ENCODE data around the gene NPTN.
A peak's percentile ranks its signal among the peaks of the same experiment; 100 is the strongest.
"Not testable (repeated sequence)": the region's sequence is repeated elsewhere in the genome, so short reads cannot be mapped to it uniquely, and the experiment has no call there.

NPTN gene

DNA sequence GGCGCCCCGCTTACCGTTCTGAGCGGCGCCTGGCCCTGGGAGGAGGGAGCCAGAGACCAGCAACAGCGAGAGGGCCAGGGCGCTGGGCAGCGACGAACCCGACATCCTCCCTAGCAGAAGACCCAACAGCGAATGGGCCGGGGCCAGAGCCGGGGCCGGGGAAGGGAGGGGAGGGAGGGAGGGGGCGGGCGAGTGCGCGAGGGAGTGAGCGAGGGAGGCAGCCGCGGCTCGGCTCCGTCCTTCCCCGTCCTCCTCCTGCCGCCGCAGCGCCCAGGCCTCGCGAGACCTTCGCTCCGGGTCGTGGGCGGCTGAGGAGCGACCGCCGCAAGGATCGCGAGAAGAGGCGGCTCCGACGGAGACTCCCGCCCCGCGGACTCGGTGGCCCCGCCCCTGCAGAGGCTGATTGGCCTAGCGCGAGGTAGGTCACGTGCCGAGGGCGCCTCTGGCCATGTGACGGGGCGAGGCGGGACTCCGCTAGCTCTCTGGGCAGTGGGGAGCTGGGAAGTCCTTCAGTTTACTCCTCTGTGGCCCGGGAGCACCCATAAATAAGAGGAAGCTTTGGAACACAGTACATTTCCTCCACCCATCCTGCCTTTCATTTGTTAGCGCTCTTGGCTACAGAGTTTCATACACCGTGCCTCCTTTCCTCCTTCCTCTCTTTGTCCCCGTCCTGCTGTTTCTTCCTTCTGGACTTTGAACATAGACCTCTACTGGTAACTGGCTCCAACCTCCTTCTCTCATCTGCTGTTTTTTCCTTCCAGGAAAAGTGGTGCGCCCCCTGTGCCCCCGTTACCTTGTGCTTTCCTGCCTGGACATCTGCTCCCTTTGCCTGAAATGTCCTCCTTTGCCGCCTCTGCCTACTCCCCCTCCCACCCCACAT lies at the start of gene NPTN:
NPTN (minus strand) TSS at position 279 of the 880 bp plus-strand sequence; CDS start at position 105, 174 bp downstream.
- peak; percentile 86 to 90 for DNase-seq

DNA sequence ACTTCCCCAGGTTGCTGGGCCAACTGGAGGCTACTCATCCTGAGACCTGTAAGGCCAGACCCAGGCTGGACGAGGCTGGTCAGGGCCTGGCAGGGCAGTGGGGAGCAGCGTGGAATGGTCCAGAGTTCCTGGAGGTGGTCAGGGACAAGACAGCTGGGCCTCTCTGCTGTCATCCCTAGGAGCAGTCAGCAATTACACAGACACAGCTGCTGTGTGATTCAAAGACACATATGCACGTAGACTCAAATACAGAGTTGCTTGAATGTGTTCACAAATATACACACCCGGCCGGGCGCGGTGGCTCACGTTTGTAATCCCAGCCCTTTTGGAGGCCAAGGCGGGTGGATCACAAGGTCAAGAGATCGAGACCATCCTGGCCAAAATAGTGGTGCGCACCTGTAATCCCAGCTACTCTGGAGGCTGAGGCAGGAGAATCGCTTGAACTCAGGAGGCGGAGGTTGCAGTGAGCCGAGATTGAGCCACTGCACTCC lies 49.5 kb upstream of the NPTN start:
- DNase-seq, result no peak

DNA sequence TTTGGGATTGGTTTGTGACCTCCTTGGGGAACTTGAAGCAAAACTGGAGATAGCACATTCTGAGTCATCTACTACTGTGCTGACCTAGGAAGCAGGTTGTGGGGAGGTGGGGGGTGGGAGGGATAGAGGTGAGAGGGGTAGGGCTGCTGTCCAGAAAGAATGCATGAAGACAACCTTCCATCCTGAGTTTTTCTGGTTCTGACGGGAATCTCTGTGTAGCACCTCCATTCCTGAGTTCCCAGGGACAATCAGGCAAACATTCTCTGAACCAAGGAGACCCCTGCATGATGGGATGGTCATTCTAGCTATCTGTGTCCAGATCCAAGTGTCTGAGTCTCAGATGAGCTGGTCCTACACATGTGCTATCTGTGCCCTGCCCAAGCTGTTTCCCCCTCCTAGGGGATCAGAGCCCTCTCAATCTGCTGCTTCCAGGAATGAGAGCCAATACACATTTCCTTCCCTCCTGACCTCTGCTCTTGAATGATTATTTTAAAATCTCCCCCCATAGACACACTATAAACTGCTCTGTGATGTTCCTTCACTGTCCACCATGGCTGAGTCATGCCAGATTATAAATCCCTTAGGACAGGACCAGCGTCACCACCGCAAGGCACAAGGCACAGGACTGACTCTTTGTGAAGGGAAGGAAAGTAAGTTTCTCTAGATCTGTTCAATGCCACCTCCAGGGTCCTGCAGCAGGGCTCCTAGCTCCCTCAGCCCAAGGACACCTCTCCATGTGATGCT lies 48.8 kb upstream of the NPTN start:
- DNase-seq, result no peak

DNA sequence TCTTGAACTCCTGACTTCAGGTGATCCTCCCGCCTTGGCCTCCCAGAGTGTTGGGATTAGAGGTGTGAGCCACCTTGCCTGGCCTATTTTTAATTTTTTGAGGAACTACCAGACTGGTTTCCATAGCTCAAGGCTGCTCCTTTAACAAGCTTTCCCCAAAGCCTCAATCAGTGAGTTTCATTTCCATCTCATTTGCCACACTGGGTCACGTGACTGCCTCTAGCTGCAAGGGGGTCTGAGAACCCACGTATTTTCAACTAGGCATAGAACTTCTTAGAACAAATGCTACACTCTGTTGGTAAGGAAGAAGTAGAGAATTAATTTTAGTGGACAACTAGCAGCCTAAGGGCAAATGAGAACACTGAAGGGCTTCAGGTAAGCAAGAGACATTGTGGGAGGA lies 47.9 kb upstream of the NPTN start:
- no peak for DNase-seq

DNA sequence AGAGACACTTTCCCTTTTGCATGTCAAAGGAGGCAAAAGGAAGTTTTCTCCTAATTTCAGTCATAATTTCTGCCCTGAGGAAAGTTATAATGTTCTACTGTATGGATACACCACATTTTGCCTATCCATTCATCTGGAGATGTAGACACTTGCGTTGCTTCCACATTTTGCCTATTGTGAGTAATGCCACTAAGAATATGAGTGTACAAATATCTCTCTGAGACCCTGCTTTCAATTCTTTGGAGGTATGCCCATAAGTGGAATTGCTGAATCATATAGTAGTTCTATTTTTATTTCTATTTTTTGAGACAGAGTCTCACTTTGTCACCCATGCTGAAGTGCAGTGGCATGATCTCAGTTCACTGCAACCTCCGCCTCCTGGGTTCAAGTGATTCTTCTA lies 47.4 kb upstream of the NPTN start:
- DNase-seq, result no peak

DNA sequence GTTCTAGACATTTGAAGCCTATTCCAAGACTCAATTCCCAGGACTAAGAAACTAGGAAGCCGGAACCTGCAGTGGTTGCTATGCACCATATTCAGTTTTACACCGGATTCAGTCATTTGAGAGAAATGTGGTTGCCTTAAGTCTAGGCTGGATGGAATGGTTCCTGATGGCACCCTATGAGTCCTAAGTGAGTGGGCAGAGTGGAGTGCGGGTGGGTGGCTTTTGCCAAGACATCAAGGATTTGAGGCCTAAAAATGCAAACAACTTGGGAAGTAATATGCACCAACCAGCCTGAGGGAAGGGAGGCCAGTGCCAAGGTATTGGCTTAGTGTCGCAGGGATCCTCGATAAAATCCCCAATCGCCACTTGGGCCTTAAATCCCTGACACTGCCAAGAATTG lies 46.8 kb upstream of the NPTN start:
- no peak for DNase-seq

DNA sequence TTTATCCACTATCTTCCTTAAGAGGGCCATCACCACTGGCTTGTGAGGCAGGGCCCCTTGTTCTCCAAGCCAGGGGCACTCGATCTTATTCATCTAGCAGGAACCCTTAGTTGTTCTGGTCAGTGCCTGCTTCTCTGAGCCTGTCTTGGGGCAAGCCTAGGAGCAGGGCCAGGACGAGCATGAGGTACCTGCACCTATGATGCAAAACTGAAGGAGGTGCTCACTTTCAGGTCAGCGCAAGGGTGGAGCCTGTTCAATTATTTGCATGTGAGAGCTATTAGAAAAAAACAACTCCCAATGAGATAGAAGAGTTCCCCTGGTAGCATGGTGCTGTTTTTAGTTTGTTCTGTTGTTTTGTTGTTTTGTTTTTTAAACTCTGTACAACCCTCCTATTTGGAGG lies 46.0 kb upstream of the NPTN start:
- DNase-seq, result no peak

DNA sequence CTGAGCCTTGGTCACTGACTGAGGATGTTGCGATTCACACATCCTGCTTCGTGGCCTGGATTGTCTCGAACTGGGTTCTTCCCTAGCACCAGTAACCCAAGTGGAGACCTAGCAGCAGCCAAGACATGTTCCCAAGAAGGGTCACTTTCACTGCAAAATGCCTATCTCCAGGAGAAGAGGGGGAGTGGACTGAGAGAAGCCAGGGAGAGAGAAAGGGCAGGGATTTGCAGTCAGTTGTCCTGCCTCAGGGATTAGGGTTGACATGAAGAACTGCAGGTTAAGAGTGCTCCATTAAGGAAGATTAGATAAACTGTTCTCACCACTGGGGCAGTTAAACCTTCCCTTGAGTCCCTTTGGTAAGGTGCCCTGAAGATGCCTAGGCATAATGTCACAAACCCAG lies 45.3 kb upstream of the NPTN start:
- DNase-seq, result no peak

DNA sequence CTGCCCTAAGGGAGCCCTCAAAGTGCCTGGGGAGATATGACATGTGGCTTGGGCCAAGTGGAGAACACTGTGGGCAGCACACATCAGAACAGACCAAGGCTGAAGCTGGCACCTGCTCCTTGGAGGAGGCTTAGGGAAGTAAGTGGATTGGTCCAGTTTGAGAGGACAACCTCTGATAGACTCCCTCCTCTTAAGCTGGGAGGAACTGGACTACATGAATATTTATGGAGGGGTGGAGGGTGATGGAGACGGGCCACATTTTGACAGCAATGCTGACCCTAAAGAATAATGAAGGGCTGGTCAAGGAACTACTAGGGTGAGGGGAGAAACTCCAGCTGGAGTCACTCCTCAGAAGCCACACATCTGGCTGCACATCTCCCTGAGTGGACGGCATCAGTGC lies 44.5 kb upstream of the NPTN start:
- DNase-seq, result no peak

DNA sequence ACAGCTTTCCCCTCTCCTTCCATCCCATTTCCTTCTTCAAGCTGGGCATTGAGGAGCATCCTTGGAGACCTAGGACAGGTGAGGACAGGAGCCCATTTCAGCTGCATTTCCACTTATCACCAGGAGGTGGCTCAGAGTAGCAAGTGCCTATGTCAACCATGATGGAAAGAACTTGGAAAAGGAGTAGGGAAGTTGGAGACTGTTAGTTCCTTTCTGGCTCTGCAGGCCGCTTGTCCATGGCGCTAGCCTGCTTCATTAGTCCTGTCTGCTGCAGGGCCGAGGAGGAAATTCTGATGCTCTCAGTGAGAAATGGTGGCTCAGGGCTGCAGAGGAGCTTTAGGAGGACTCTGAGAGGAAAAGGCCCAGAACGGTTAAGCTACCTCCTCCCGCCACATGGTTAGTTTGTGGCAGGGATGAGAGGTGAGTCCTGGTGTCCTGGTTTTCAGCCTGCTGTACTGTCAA lies 44.0 kb upstream of the NPTN start:
- peak in 1 of 2 donors; percentile 20 for DNase-seq

DNA sequence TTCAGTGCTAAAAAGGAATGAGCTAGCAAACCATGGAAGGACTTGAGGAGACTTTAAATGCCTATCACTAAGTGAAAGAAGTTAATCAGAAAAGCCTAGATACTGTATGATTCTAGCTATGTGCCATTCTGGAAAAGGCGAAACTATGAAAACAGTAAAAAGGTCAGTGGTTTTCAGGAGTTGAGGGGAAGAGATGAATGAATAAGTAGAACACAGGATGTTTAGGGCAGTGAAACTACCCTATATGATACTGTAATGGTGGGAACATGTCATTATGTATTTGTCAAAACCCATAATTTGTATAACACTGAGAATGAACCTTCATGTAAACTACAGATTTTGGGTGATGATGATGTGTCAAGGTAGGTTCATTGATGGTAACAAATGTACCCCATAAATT lies 41.4 kb upstream of the NPTN start:
- DNase-seq, result no peak

DNA sequence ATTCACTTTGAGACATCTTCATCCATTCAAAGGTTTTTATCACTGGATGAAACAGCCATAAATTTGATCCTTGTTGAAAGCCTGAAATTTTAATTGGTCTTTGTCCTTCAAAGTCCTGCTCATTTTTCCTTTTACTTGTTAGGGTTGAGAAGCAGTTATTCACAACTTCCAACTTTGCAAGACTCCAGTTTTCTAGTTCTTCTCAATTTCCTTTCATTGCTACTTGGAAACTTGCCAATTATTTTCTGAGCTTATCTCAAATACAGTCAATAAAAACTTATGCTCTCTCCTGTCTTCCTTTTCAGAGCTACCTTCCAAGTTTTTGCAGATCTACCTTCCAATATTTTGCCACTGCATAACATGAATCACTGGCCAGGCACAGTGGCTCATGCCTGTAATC lies 27.3 kb upstream of the NPTN start:
- no peak for DNase-seq

DNA sequence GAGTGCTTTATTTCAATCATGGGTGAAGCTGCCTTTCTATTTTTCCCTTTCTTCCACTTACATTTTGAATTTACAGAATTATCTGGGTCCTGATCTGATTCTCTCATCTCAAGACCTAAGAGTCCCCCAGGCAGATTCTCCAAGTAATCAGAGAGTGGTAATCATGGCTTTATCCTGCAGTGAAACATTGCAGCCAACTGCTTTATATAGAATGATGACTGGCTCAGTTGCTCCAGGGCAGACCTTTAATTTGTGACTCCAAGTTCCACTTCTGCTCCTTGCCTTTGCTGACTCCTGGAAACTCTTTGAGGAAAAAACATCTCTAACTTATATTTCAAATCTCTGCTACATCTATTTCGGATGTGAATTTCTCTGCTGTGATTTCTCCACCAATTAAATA lies 25.5 kb upstream of the NPTN start:
- no peak for DNase-seq

DNA sequence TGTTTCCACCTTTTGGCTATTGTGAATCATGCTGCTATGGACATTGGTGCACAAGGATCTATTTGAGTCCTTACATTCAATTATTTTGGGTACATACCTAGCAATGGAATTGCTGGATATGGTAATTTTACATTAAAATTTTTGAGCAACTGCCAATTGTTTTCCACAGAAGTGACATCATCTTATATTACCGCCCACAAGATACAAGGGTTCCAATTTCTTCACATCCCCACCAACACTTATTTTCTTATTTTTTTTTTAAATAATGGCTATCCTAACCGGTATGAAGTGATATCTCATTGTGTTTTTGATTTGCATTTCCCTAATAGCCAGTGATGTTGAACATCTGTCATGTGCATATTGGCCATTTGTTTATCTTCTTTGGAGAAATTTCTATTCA lies 22.5 kb upstream of the NPTN start:
- no peak for DNase-seq

DNA sequence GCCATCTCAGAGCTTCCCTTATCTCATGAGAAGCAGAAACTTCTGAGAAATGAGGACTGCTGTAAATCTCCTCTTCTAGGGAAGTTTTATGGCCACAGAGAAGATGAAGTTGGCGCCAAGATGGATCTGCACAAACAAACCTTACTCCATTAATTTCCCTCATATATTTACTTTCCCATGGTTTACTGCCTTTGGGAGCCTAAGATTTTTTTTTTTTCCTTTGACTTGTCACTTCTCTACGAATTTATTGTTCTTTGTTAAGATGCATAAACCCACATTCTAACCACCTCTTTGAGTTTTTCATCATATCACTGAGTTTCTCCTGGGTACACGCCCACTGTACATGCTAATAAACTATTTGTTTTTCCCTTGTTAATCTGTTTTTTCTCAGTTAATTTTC lies 21.5 kb upstream of the NPTN start:
- no peak for DNase-seq

DNA sequence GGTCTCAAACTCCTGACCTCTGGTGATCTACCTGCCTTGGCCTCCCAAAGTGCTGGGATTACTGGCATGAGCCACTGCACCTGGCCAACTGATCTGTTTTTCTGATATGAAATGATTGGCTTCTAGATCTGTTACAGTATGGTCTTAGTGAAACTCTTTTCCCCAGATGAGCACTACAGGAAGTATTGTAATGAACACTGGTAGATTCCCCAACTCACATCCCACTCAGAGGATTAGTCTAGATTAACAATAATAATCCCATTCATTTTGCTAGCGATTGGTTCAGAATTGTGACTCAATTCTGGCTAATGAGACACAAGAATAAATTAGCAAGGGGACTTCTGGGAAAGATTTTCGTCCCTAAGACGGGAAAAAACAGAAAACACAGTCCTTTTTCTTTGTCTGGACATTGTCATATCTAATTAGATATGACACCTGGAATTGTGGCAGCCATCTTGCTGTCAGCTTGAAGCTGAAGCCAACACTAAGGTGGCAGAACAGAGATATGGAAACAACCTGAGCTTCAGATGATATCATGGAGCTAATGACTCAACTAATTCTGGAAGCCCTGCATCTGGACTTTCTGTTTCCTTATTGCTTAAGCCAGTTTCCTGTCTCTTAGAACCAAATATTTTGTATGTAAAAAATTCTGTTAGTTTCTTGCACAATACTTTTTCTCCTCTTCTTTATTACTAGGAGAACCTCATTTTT lies 17.4 kb upstream of the NPTN start:
- DNase-seq, result peak in 1 of 2 donors; percentile 74

DNA sequence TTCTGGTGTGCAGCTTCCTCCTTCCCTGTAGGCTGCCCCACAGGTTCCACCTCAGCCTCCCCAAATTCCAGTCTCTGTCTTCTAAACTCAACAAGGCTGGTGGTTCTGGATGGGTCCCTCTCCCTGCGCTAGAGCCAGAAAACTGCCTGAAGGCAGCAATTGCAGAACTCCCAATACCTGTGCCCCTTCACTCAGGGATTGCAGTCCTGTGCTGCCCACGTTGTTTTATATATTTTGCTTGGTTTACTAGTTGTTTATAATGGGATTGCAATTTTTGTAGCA lies 14.8 kb upstream of the NPTN start:
- DNase-seq, result no peak

DNA sequence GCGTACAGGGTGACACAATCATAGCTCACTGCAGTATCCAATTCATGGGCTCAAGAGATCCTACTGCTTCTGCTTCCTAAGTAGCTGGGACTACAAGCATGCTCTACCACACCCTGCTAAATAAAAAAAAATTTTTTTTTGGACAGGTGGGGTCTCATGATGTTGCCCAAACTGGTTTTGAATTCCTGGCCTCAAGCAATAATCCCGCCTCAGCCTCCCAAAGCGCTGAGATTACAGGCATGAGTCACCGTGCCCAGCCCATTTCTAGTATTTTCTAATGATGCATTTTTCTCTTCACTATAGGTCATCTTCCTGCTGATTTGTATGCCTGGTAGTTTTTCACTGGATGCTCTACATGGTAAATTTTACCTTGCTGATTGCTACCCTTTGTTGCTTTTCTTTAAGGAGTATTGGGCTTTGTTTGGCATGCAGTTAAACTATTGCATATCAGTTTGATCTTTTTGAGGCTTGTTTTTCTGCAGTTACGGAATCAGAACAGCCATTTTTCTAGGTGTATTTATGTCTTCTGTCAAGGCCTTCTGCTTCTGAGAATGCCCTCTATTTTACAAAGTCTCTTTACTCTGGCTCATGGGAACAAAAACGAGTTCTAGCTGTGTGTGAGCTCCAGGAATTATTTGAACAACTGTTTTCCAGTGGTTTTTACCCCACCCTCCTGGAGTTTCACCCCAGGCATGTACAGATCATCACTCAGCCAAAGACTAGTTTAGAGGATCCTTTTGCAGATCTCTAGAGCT lies 14.2 kb upstream of the NPTN start:
- no peak for DNase-seq

DNA sequence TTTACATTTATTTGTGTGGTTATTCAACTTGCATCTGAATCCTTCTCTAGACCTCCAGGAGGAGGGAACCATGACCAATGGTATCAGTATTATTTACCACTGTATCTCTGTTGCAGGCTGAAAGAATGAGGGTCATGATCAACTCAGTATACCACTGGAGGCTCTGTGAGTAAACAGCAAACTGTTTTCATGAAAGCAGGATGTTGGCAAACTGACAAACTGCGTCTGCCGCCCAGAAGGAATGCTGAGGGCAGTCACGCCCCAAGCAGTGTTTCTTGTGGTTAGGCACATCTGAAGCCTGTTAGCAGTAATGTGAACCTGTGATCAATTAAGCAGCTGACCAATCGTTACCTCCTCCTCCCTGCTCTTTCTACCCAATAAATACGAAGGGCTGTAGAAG lies 6.3 kb upstream of the NPTN start:
- not testable (repeated sequence) for DNase-seq

DNA sequence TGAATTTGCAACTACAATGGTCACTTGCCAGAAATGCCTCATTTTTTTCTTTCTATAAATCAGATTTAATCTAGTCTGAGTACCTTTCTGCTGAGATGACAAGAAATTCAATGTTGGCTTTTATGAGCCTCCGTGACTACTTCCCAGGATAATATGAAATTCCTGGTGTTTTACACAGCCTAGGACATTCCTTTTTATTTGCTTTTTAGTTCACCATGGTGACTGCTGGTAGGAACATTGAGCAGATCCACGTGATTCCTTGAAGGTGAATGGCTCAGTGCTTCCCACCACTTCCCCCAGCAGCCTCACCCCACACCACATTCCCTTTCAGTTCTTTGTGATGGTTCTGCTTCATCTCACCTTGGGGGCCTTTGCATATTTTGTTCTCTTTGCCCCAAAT lies 4.3 kb upstream of the NPTN start:
- no peak for DNase-seq

DNA sequence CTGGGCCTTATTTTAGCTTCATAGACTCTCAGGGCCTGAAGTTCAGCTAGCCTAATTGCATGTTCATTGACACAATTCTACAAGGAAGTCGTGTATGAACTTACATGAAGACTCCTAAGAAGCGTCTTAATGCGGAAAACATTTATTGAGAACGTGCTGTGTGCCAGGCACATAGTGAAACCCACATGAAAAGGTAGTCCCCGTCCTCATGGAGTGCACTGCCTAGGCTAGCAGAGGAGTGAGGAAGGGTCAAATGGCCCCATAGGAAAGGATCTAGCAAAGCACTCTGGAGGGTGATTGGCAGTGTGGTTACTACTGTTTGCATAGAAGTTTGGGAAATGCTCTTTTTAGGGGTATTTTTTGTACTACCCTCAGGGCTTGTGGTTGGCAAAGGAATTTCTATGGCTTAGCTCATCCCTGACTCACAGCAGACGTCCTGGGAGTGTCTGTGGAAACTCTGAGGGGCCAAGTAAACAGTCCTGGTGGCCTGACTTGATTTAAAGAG lies 854 bp upstream of the NPTN start:
- DNase-seq, result no peak

DNA sequence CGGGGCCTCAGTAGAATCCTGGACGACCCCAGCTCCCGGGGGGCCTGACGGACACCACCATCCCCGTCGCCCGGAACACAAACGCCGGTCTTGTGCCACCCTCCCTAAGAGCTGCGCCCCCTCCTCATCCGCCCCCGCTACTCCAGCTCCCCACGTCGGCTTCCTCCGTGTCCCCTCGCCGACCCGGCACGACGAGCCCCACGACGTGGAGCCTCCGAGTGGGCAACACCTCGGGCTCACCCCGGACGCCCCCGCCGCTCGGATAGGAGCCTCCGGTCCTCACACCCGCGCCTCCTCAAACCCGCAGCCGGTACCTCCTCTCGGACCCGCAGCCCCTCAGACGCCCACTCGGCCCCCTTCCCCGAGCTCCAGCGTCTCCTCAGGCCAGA lies 525 bp downstream of the NPTN start:
- no peak for DNase-seq
